HEK293 (cell line): ENCODE results near the gene TIGIT.

Experiments used
- ATF2 ChIP-seq: fragments of 450-650 bp; formaldehyde crosslinking; IDR thresholded peaks from 2 replicates; pipeline ENCODE4 v1.5.1; 2016; ENCODE audit warnings: missing biosample characterization, missing genetic modification characterization, low read depth
- CTCF ChIP-seq: fragments of 450-650 bp; formaldehyde crosslinking; IDR thresholded peaks from 2 replicates; pipeline ENCODE4 v1.5.1; 2016; ENCODE audit warnings: missing biosample characterization, missing genetic modification characterization
- REST ChIP-seq: fragments of 450-650 bp; formaldehyde crosslinking; IDR thresholded peaks from 2 replicates; pipeline ENCODE4 v1.5.1; 2016; ENCODE audit warnings: missing biosample characterization, missing genetic modification characterization
- ZBTB11 ChIP-seq: fragments of 450-650 bp; formaldehyde crosslinking; conservative IDR thresholded peaks from 2 replicates; pipeline ENCODE4 v1.5.1; 2016; ENCODE audit warnings: low read depth, missing biosample characterization, missing genetic modification characterization
- ZBTB8A ChIP-seq: fragments of 450-650 bp; formaldehyde crosslinking; IDR thresholded peaks from 2 replicates; pipeline ENCODE4 v1.5.1; 2016; ENCODE audit warnings: missing biosample characterization, missing genetic modification characterization
- ZNF146 ChIP-seq: fragments of 450-650 bp; formaldehyde crosslinking; IDR thresholded peaks from 2 replicates; pipeline ENCODE4 v1.5.1; 2016; ENCODE audit warnings: missing biosample characterization, missing genetic modification characterization
- ZNF24 ChIP-seq: fragments of 450-650 bp; formaldehyde crosslinking; IDR thresholded peaks from 2 replicates; pipeline ENCODE4 v1.5.1; 2016; ENCODE audit warnings: missing biosample characterization, missing genetic modification characterization
- ZNF274 ChIP-seq, 2 experiments: fragments of 200-500 bp in 1 of 2; fragments of 450-650 bp in 1 of 2; sonication (Bioruptor generic) in 1 of 2; formaldehyde crosslinking in 1 of 2; IDR thresholded peaks; 2 replicates each; pipeline versions ENCODE4 v1.5.1 to v1.6.1; 2014 to 2016; ENCODE audit warnings: borderline replicate concordance in 1 of 2, inconsistent platforms in 1 of 2, low read length in 1 of 2, missing biosample characterization in 1 of 2, missing genetic modification characterization in 1 of 2
- ZNF335 ChIP-seq: fragments of 450-650 bp; formaldehyde crosslinking; conservative IDR thresholded peaks from 2 replicates; pipeline ENCODE4 v1.5.1; 2016; ENCODE audit warnings: missing biosample characterization, missing genetic modification characterization
- ZNF660 ChIP-seq: fragments of 450-650 bp; IDR thresholded peaks from 2 replicates; pipeline ENCODE4 v1.5.1; 2018; ENCODE audit warnings: missing biosample characterization, mild to moderate bottlenecking, missing genetic modification characterization
- ZNF768 ChIP-seq: fragments of 450-650 bp; formaldehyde crosslinking; IDR thresholded peaks from 2 replicates; pipeline ENCODE4 v1.5.1; 2018; ENCODE audit warnings: missing biosample characterization, mild to moderate bottlenecking, missing genetic modification characterization

- TF ChIP-seq CTCF (tag by site-specific recombination) (no peak), REST (tag by site-specific recombination) (no peak), ATF2 (tag by site-specific recombination) (no peak), ZBTB11 (tag by site-specific recombination) (no peak), ZNF660 (tag by site-specific recombination) (no peak), ZNF274 (IDR thresholded peaks at IDR 0.05; ENCODE audit: low read length) (no peak), ZNF274 (tag by site-specific recombination; IDR thresholded peaks at IDR 0.05; ENCODE audit: borderline replicate concordance) (no peak), ZBTB8A (tag by site-specific recombination) (no peak), ZNF24 (tag by site-specific recombination) (no peak), ZNF146 (tag by site-specific recombination) (no peak), ZNF335 (tag by site-specific recombination) (no peak), ZNF768 (no peak)
Measured at GRCh38 chr3:114318295-114318694, 24.5 kb downstream of the TIGIT start.
